GOT3 (cell line): ENCODE data around the gene RPL3.

ENCODE experiments used
- DNase-seq: peaks from one replicate; lab custom pipeline; 2025; ENCODE audit warnings: mixed read lengths; lab: John Stamatoyannopoulos, UW

The RPL3 gene

DNA sequence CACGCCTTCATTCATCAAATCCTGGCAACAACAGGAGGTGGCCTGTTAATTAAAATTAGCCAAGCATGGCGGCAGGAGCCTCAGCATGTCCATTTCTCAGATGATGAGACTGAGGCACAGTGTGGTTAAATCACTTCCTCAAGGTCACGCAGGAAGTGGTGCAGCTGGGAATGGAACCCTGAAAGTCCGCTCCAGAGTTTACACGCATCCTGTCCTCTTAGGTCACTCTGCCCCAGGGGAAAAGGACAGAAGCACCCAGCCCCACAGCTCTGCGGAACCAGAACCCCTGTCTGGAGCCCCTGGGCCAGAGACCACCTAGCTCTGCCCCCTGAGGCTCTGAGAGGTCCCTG is 19.6 kb downstream of the RPL3 start:
- DNase-seq, result no peak

DNA sequence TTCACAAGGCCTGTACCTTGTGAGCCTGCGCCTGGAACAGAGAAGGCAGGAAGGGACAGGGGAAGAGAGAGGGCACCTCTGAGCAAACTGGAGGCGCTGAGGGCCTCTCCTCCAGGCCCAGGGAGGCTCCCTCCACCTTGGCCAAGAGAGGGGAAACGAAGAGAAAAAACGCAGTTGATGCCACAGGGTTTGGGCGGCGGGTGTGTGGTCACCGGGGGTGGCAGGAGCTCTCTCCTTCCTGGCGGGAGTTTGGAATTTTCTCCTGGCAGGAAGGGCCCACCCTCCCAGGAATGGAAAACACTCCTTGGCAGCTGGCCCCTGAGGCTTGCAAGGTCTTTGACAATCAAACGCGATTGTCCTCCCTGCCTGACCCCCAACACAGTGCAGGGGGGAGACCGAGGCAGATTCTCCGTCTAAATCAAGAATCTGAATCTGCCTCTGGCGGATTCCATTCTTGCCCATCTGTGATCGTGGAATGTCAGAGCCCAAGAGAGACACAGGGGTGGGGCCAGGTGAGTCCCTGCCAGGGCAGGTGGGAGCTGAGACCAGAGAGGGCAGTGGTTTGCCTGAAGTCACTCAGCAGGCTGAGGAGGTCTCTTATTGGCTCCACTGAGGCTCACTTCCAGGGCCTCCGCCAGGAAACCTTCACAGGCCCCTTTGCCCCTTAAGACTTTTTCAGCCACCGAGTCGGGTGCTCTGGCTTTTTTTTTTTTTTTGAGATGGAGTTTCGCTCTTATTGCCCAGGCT is 21.0 kb downstream of the RPL3 start:
- DNase-seq, result no peak

DNA sequence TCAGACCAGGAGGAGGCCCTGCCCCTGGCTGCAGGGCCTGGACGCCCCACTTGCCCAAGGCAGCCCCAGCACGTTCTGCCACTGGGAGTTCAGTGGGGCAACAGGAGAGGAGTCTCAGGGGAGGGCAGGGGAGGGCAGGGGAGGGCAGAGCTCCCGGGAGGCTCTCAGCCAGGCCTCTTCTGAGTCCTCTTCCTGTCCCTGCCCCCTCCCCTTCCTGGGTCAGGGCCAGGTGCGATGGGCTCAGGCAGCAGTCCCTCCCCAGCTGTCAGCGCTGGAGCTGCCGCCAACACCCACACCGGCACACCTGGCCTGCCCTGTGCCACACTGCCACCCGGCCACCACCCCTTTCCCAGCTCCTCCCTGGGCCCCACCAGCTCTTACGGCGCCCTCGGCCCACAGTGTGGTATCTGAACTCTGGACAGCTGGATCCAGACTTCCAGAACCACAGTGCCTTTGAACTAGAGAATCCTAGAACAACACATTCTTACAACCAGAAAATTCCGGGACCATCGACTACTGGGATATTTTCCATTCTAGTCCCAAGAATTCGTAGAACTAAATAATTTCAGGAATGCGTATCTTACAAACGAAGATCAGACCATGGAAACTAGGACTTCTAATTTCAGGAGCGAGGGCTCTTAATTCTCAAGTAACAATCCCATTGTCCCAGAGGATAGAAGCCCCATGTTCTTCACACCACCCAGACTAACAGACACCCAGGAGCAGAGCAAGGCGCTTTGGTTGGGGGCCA is 21.8 kb downstream of the RPL3 start:
- no peak for DNase-seq

DNA sequence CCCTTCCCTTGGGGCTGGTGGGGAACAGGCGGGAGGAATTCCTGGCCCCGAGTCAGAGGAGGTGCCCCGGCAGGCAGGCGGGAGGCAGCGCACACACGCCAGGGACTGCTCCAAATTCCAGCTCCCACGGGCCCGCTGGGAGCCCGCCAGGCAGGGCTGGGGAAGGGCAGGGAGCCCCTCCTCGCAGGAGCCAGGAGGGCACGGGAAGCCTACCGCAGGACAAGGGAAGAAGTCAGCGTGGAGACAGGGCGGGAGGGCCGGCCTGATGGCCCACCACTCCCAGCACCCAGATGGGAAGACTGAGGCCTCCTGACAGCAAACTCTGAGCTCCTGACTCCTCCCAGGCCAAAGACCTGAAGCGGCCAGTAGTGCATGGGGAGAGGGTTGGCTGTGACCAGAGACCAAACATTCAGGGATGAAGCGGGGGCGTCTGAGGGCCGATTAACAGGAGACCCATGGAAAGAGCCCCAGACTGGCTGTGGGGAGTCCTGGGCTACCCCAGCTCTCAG is 22.4 kb downstream of the RPL3 start:
- DNase-seq, result no peak

DNA sequence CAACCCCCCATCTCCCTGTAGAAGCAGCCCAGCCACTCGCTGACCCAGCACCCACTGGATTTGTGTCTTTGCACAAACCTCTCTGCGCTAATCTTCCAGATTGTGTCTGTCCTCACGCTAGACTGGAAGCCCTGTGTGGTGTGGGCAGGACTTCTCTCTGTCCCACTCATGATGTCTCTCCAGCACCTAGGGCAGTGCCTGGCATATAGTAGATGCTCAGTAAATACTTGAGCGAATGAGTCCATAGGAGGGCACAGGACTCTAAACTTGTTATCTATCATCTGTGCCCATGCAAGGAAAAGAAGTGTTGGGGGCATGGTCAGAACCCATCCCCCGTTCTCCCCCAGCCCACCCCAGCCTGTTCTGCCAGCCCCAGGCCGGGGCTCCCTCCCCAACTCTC is 22.9 kb downstream of the RPL3 start:
- no peak for DNase-seq

DNA sequence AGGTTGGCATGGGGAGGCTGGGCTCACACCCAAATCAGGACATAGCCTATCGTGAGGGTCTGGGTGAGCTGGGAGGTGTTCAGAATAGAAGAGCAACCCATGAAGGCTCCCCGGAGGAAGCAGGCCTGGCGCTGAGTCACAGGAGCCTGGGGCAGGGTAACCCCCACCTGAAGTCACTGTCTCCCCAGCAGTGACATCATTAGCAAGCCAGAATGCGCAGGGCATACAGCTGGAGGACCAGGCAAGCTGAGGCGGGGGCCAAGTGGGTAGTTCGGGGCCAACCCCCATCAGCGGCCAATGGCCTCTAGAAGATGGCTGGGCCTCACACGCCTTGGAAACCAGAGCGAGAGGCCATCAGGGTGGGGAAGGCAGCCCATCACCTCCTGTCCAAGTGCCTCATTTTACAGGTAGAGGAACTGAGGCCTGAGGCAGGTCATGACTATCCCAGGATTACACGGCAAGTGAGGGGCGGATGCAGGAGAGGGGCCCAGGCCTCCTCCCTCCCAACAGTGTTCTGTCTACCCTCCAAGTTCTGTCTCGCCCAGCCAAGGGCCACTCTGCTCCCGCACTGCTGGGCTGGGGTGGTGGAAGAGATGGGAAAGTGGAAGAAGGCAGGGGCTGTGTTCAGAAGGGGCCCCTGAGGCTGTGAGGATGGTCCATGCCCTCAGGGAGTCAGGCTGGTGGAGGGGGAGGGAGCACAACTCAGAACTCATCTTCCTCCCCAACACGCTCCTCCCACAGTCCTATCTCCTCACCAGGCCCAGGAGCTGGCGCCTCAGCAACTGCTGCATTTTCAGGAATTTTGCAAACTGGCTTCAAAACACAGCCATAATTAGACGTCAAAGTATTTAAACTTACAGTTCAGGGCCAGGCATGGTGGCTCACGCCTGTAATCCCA is 24.6 kb downstream of the RPL3 start:
- no peak for DNase-seq

DNA sequence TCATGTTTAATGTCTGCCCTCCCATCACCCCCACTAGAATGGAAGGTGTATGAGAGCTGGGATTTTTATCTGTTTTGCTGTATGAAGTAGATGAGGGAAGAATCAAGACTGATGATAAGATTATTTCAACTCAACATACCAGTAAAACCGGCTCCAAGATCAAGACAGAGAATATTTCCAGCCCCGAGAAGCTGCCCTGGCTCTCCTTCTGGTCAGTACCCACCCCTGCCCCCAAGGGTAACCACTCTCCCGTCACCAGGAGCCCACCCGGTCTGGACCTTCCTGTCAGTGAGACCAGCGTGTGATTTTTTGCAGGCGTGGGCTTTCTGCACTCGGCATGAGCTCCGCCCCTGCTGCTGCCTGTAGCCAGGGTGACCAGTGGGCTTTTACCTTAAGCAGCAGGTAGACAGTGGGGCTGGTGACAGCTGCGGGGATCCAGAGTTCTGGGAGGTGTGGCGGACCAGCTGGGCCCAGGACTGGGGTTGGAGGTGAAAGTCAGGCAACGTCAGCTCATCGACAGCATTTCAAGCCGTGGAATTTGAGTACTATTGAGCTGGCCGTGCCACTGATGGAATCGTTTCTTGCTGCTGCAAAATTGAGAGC is 25.6 kb downstream of the RPL3 start:
- no peak for DNase-seq

DNA sequence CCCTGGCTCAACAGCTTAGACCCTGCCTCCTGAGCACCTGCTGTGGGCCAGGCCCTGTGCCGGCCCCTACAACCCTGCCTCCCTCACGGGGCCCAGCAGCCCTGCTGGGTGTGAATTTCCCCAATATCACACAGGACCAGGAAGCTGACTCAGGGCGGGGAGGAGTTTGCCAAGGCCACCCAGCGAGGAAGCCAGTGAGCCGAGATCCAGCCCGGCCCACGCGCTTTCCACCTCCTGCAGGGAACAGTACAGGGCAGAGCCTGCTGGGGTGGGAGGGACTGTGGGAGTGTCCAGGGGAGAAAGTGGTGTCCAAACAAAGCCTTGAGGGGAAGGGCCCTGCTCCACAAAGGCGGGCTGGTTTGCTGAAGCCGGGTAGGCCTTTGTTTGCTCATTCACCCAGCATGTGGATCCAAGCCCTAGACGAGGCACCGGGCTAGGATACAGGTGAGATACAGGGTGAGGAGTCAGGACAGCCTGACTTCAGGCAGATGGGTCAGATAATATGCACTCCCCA is 26.8 kb downstream of the RPL3 start:
- peak; percentile 32 for DNase-seq

DNA sequence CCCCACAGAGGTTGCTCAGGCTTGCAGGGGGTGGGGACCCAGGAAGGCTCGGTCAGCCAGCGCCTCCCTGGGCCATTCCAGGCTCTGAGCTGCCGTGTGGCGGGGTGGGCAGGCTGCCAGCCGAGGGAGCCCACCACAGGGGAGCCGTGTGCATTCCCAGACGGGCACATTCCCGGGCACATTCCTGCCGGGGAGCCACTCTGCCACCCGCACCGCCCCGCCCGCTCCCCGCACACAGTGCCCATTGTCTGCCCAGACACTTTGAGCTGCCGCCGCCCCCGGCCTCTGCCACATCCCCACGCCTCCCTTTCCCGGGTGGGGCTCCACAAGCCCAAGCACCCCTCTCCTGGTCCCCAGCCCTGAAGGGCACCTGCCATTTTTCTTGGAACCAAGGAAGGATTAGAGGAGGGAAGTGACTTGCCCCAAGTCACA is 27.4 kb downstream of the RPL3 start:
- DNase-seq, result no peak

DNA sequence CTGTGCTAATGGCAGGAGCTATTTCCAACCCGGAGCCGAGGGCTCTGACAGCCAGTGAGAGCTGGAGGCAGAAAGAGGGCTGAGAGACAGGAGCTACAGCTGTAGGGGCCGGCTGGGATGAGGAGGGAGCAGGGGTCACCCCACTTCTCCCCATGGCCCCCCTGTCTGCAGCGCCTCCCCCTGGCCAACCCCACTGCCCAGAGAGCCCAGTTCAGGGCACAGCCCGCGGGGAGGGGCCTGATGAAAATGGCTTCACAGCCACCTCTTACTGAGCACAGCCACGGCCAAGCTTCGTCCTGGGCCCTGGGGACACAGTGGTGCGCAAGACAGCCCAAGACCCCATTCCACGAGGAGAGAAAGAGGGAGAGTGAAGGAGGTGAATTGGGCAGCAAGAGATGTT is 27.9 kb downstream of the RPL3 start:
- no peak for DNase-seq

DNA sequence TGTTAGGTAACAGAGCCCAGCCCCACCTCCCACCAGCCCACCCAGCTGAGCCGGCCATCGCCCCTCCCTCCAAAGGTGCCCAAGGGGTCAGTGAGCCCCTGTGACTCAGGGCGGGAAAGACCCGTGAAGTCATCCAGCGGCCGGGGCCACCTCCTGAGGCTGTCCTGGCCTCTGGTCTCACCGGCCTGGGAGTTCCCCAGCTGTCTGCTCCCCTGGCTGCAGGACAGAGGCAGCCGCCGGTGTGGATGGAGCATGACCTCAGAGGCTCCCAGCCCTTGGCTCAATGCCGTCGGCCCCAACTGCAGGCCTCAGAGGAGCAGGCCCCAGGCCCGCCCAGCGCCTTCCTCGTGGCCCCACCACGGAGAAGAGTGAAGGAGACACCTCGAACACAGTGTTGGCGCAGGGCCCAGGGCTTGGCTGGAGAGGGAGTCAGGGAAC is 28.7 kb downstream of the RPL3 start:
- no peak for DNase-seq

DNA sequence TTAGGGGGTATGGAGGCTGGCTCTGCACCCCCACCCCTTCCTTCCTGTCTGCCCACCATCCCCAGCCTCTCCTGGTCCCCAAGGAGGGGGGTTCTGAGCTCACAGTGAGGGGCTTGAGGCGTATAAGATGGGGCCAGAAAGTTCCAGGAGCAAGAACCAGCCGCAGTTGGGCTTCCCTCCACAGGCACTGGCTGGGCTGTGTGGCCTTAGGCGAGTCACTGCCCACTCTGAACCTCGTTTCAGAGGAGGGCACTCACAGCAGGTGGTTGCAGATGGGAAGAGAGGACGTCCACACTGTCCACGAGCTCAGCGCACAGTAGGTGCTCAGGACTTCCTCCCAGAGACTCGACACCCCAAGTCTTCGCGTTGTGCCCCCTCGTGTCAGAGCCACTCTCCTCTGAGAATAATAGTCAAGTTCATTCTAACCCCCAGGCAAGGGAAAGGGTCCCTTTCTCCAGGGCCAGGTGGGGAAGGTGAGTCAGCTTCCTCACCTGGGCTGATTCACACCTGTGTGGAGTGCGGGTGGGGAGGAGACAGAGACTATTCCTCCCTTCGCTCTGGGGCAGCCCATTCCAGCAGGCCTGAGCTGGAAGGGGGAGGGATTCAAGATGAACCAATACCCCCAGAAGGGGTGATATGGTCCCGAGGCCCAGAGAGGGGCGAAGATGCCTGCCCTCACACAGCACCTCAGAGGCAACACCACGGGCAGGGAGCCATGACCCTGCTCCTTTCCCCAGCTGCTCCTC is 29.3 kb downstream of the RPL3 start:
- no peak for DNase-seq

DNA sequence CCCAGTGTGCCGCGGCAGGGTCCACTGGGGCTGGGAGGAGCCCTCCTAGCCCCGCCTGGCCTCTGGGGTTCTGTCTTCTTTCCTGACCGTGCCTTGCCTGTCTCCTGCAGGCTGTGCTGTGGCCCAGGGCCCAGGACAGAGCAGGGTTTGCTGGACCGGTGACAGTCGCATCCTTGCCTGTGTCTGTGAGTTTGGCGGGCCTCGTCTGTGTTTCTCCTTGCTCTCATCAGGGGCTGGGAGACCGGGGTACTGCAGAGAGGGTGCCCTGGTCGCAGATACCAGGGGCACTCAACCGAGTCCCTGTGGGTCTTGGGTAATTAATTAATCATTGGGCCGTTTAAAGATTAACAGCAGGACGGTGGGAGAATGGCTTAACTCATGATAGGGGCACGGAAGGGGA is 29.9 kb downstream of the RPL3 start:
- no peak for DNase-seq

DNA sequence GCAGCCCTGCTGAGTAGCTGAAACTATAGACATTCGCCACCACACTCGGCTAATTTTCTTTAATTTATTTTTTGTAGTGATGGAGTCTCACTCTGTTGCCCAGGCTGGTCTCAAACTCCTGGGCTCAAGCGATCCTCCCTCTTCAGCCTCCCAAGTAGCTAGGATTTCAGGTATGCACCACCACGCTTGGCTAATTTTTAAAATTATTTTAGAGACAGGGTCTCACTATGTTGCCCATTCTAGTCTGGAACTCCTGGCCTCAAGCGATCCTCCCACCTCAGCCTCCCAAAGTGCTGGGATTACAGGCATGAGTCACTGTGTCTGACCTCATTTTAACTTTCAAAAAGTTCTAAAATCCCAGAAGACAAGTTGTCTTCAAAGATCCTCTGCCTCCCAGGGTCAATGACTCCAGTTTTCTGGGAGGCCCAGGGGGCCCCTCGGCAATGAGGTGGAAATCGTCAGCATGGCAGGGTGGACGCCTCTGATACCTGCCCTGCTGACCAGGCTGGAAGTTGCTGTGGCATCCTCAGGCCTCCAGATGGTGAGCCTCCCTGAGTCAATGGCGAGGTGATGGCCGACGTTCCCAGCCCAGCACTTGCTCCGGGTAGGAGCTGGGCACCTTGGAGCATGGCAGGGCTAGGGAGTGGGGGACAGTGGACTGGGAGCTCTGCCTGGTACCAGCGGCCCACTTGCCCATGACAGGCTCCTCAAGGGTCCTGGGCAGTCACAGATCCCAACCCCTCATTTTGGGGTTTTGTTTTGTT is 31.1 kb downstream of the RPL3 start:
- no peak for DNase-seq

DNA sequence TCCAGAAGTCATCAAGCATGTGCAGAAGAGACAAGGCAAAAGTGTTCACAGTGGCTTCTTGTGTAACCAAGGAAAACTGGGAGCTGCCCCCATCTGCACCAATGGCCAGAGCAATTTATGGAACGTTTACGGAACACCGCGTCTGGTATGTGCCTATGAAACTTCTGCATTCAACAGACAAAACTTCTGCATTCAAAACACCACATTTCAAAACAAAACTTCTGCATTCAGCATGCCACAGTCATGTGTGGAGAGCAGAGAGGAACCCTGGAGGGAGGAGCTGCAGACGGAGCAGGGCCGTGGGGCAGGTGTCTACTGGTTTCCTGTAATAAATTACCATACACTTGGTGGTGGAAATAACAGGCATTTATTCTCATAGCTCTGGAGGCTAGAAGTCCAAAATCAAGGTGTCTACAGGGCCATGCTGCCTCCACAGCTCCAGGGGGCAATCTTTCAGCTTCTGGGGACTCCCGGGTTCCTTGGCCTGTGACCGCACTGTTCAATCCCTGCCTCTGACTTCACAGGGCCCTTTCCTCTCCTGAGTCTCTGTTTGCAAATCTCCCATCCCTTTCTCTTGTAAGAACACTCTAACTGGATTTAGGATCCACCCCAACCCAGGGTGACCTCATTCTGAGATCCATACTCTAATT is 32.2 kb downstream of the RPL3 start:
- no peak for DNase-seq

DNA sequence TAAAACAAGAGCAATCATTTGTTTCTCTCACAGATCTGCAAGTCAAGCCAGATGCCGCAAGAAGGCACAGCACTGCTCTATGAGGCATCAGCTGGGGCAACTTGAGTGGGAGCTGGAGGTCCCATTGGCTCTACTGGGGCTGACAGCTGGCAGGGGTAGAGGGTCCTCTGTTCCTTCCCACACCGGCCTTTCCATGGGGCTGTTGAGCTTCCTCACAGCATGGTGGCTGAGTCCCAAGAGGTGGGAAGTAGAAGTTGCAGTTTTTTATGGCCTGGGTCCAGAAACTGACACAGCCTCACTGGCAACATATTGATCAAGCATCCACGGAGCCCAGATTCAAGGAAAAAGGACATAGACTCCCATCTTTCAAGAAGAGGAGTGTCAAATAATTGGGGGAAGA is 34.4 kb downstream of the RPL3 start:
- no peak for DNase-seq

DNA sequence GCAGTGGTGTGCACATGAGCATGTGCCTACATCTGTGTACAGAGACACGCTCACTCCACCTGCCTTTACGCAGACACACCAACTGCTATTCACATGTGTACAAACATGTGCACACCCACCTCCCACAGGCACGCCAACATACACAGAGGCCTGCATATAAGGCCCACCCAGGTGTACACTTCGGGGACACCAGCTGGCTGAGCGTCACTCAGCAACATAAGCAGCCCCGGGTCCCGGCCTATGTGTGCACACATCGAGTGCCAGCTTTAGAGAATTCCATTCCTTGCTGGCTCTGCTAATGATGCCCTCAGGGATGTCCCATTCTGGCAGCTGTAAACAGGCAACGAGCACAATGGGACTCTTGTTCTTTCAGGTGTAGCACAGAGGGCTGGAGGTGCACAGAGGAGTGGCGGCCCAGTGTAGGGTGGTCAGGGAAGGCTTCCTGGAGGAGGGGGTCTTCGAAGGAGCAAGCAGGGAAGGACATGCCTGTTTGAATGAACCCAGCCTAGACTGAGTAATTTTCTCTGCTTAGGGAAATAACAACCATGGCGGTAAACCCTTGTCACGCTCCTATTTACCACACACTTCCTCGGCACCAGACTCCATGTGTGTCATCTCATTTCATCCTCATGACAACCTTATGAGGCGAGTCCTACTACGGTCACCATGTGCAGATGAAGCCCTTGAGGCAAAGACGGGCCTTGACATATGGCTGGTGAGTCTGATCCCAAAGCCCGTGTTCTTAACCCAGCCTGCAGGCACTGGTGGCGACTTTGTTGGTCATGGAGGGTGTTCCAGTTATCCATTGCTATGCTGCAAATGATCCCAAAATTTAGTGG is 35.1 kb downstream of the RPL3 start:
- DNase-seq, result no peak

DNA sequence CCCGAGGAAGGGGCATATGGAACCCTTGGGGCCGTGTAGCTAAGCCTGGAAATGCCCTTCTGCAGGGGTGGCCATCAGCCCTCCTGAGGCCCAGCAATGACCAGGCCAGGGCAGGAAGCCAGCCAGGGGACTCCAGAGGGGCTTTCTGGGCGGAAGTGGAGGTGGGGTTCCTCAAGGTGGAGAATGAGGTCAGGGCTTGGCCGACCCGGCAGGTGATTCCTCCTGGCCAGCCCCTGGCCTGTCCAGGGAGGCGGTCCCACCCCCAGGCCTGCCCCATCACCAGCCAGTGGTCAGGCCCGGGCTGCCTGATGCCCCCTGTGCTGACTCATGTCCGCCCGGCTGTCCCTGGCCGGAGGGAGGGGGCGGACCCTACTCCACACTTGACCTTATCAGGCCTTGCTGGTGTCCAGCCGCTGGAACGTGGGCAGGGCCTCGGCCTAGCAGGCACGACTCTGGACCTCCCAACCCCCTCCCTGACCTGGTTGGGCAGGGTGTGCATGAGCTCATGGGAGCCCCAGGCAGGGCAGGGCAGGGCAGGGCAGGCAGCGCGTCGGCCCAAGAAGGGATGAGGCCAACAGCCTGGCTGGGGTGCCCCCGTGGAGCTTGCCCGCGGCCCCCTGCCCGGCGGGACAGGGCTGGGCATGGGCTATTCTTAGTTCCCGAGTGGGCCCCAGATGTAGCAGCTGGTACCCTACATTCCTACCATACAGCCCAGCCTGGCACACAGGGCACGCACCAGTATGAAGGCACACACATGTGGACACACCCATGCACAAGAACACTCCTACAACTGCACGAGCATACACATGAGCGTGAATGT is 35.9 kb downstream of the RPL3 start:
- DNase-seq, result no peak
